Frontal cortex (tissue), 4 donors: ENCODE results near the gene GJC2. TPM values are rescaled to one million over a fixed set of nuclear protein-coding genes. Genes with fewer than 3 reads are reported as not detected.
"Not testable (repeated sequence)": the region's sequence is repeated elsewhere in the genome, so short reads cannot be mapped to it uniquely, and the experiment has no call there.

ENCODE experiments used
- DNase-seq, 2 donors: peaks; one replicate each; pipeline ENCODE4 v3.0.0; 2012; ENCODE audit warnings: low spot score in 2 of 2
- FAIRE-seq: peaks from 2 replicates; lab custom pipeline; 2012; peaks lifted over from hg19 to GRCh38; lab: Jason Lieb, UNC
- total RNA-seq: library from RNA; depleted of rRNA; stranded (reverse); fragments of >200 nt; gene quantifications from one replicate; pipeline ENCODE4 v1.2.3, GENCODE V29; 2014
- donor health status: control.
- donor health status: control.
- donor health status: control.

GJC2 gene
- total RNA-seq, 1 donor from 2014 or later: 0.82 TPM

- DNase-seq (peak; percentile 66 to 84), FAIRE-seq (no peak)
These were observed 16.6 kb downstream of the GJC2 start for GRCh38 chr1:228166170-228166936.

GRCh38 chr1:228168563-228169270 lies 19.0 kb downstream of the GJC2 start:
- FAIRE-seq (no peak), DNase-seq (no peak)

GRCh38 chr1:228169345-228169744 lies 19.6 kb downstream of the GJC2 start:
- no peak for FAIRE-seq
- DNase-seq: no peak

- no peak for FAIRE-seq
- DNase-seq: no peak
These were observed 20.9 kb downstream of the GJC2 start for GRCh38 chr1:228170666-228171065.

- no peak for DNase-seq
- no peak for FAIRE-seq
These were observed 21.6 kb downstream of the GJC2 start for GRCh38 chr1:228171221-228171891.

GRCh38 chr1:228172591-228173527 lies 23.1 kb downstream of the GJC2 start:
- DNase-seq: no peak
- FAIRE-seq: no peak

GRCh38 chr1:228173528-228174481 lies 24.1 kb downstream of the GJC2 start:
- not testable (repeated sequence) for FAIRE-seq, DNase-seq

- DNase-seq (no peak), FAIRE-seq (no peak)
These were observed 25.0 kb downstream of the GJC2 start for GRCh38 chr1:228174482-228175315.

GRCh38 chr1:228175316-228176023 lies 25.7 kb downstream of the GJC2 start:
- FAIRE-seq (no peak), DNase-seq (no peak)

GRCh38 chr1:228176024-228176395 lies 26.3 kb downstream of the GJC2 start:
- DNase-seq (no peak), FAIRE-seq (no peak)

- FAIRE-seq: no peak
- DNase-seq: no peak
These were observed 26.9 kb downstream of the GJC2 start for GRCh38 chr1:228176461-228177182.

- FAIRE-seq (no peak), DNase-seq (no peak)
These were observed 27.4 kb downstream of the GJC2 start for GRCh38 chr1:228177183-228177475.

GRCh38 chr1:228177721-228178710 lies 28.3 kb downstream of the GJC2 start:
- FAIRE-seq: no peak
- DNase-seq: no peak

GRCh38 chr1:228178737-228179684 lies 29.3 kb downstream of the GJC2 start:
- DNase-seq (no peak), FAIRE-seq (no peak)
